ENCODE data around the gene DNAJC5.

The DNAJC5 gene

GRCh38 chr20:63854766-63855362 lies 40.1 kb upstream of the DNAJC5 start:
- Histone ChIP-seq H3K9me3 (ENCODE audit: control insufficient read depth, insufficient read depth, low read depth, low read length) (no peaks in the 10 kb centered on the region), H3K4me3 (ENCODE audit: low read depth, low read length) (peak overlapping the region; percentile 47), H3K36me3 (ENCODE audit: control insufficient read depth, insufficient read depth, low read length) (no peaks in the 10 kb centered on the region), H3K9ac (ENCODE audit: low read length) (peak overlapping the region; percentile 57), H3K27me3 (ENCODE audit: control insufficient read depth, insufficient read depth, low read length) (no peaks in the 10 kb centered on the region), H3K4me1 (ENCODE audit: control insufficient read depth, insufficient read depth, low read length) (peaks cover 52% of the 10 kb centered on the region), H3K27ac (ENCODE audit: low read depth, low read length) (peak overlapping the region; percentile 79; the same call in 1 of the 2 replicates)

GRCh38 chr20:63855363-63856097 lies 39.4 kb upstream of the DNAJC5 start:
- Histone ChIP-seq H3K9me3 (ENCODE audit: control insufficient read depth, insufficient read depth, low read depth, low read length) (no peaks in the 10 kb centered on the region), H3K27ac (ENCODE audit: low read depth, low read length) (no peak overlapping the region), H3K4me1 (ENCODE audit: control insufficient read depth, insufficient read depth, low read length) (peaks cover 54% of the 10 kb centered on the region), H3K27me3 (ENCODE audit: control insufficient read depth, insufficient read depth, low read length) (no peaks in the 10 kb centered on the region), H3K36me3 (ENCODE audit: control insufficient read depth, insufficient read depth, low read length) (no peaks in the 10 kb centered on the region), H3K9ac (ENCODE audit: low read length) (peak overlapping the region; percentile 57), H3K4me3 (ENCODE audit: low read depth, low read length) (peak overlapping the region; percentile 47)

DNA sequence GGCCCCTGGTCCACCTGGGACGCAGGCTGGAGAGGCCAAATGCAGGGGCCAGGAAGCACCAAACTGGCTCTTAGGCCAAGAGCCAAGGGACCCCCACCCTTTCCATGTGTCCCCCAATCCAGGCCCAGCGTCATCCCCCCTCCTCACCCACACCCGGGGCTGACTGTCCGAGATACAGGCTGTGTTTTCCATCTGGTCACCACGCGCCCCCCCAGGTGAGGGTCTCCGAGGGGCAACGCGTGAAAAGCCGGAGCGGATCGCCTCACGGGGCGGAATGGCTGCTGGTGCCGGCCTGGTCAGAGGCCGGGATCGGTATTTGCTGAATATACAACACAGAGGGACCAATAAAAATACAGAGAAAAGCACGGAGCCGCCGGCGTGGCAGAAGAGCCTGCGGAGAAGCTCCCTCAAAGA lies 38.8 kb upstream of the DNAJC5 start:
- Histone ChIP-seq H3K27ac (ENCODE audit: low read depth, low read length) (no peak overlapping the region), H3K4me1 (ENCODE audit: control insufficient read depth, insufficient read depth, low read length) (peaks cover 59% of the 10 kb centered on the region), H3K36me3 (ENCODE audit: control insufficient read depth, insufficient read depth, low read length) (no peaks in the 10 kb centered on the region), H3K9me3 (ENCODE audit: control insufficient read depth, insufficient read depth, low read depth, low read length) (no peaks in the 10 kb centered on the region), H3K27me3 (ENCODE audit: control insufficient read depth, insufficient read depth, low read length) (no peaks in the 10 kb centered on the region), H3K4me3 (ENCODE audit: low read depth, low read length) (peak overlapping the region; percentile 47), H3K9ac (ENCODE audit: low read length) (no peak overlapping the region)

DNA sequence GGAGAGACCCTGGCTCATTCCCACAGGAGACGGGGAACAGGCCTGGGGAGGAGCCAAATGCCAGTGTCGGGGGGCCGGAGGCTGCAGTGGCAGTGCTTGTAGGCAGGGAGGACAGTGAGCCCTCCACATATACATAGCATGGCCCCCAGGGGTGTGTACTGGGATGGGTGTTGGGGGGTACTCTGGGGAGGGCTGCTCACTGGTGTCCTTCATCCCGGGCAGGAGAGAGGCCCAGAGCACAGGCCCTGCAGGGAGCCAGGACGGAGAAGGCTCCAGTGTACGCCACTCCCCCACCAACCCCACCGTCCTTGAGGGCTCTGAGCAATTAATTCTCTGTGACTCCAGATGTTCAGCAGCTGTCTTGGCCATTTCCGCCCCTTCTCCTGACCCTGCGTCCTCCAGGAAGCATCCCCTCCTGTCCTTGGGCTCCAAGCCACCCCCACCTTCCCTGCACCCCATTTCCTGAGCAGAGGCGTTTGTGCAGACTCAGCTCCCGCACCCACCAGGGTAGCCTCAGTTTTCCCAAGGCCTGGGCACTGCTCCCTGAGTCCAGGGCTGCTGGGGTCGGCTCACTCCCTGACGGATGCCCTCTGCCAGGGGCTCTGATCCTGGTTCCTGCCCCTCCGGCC lies 37.0 kb upstream of the DNAJC5 start:
- Histone ChIP-seq H3K9me3 (ENCODE audit: control insufficient read depth, insufficient read depth, low read depth, low read length) (no peaks in the 10 kb centered on the region), H3K9ac (ENCODE audit: low read length) (peak overlapping the region; percentile 22), H3K27me3 (ENCODE audit: control insufficient read depth, insufficient read depth, low read length) (no peaks in the 10 kb centered on the region), H3K36me3 (ENCODE audit: control insufficient read depth, insufficient read depth, low read length) (peaks cover 14% of the 10 kb centered on the region), H3K27ac (ENCODE audit: low read depth, low read length) (peak overlapping the region; percentile 35; the same call in 1 of the 2 replicates), H3K4me3 (ENCODE audit: low read depth, low read length) (no peak overlapping the region; the same call in 1 of the 2 replicates), H3K4me1 (ENCODE audit: control insufficient read depth, insufficient read depth, low read length) (peaks cover 59% of the 10 kb centered on the region)

DNA sequence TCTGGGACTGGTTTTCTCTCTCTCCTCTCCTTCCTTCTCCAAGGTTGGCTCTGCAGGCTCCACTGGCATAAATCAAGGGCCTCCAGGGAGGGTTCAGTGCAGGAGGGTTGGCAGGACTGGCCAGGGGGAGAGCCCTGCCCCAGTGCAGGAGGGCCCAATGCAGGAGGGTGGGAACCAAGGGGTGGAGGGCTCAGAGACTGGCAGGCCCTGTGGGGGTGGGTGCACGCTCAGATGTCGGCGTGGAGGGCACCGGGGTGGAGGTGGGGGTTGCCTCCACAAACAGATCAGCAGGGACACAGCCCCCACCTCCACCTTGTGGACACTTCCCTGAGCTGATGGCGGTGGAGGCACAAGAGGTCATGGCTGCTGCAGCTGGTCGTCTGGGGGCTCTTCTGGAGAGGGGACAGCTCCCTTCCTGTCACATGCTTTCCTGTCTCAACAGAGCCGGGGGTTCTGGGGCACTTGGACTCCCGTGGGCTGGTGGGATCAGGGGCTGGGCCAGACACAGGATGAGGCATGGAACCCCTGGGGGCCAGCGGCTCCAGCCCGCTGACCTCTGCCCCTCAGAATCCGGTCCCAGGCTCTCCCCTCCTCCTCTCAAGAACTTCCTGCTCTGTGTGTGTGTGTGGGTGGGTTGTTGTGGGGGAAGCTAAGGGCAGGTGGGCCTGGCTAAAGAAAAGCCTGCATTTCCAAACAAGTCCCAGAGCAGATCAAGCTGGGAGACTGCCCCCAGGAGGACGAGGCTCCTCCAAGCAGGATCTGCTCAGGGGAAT lies 36.3 kb upstream of the DNAJC5 start:
- no peaks in the 10 kb centered on the region for H3K9me3 ChIP-seq (ENCODE audit: control insufficient read depth, insufficient read depth, low read depth, low read length)
- H3K36me3 ChIP-seq (ENCODE audit: control insufficient read depth, insufficient read depth, low read length): peaks cover 19% of the 10 kb centered on the region
- no peaks in the 10 kb centered on the region for H3K27me3 ChIP-seq (ENCODE audit: control insufficient read depth, insufficient read depth, low read length)
- H3K4me1 ChIP-seq (ENCODE audit: control insufficient read depth, insufficient read depth, low read length): peaks cover 58% of the 10 kb centered on the region
- peak overlapping the region; percentile 22 for H3K9ac ChIP-seq (ENCODE audit: low read length)
- H3K27ac ChIP-seq (ENCODE audit: low read depth, low read length): peak overlapping the region; percentile 35; the same call in 1 of the 2 replicates
- H3K4me3 ChIP-seq (ENCODE audit: low read depth, low read length): peak overlapping the region; percentile 32

DNA sequence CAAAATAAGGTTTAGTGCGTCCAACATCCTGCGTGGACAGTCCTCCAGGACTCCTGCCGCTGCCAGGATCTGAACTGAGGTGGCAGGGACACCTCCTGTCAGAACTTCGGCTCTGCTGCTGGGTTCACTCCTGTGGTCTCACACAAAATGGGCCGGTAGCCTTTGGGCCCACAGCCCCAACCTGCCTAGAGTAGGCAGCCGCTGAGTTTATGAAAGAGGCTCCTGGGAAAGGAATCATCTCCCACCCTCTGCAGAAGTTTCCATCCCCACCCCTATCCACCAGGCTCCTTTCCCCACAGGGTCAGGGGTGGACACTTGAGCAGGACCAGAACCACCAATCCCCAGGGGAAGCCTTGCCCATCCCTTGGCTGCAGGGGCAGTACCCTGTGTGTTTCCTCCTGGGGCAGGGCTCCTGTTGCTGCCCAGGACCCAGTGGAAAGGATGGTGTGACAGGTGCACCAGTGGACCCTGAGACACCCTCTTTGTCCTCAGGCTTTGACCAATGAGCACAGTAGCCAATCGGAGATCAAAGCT lies 35.7 kb upstream of the DNAJC5 start:
- Histone ChIP-seq H3K9me3 (ENCODE audit: control insufficient read depth, insufficient read depth, low read depth, low read length) (no peaks in the 10 kb centered on the region), H3K27me3 (ENCODE audit: control insufficient read depth, insufficient read depth, low read length) (no peaks in the 10 kb centered on the region), H3K27ac (ENCODE audit: low read depth, low read length) (no peak overlapping the region), H3K9ac (ENCODE audit: low read length) (no peak overlapping the region), H3K36me3 (ENCODE audit: control insufficient read depth, insufficient read depth, low read length) (peaks cover 19% of the 10 kb centered on the region), H3K4me3 (ENCODE audit: low read depth, low read length) (no peak overlapping the region), H3K4me1 (ENCODE audit: control insufficient read depth, insufficient read depth, low read length) (peaks cover 57% of the 10 kb centered on the region)

- no peaks in the 10 kb centered on the region for H3K9me3 ChIP-seq (ENCODE audit: control insufficient read depth, insufficient read depth, low read depth, low read length)
- no peaks in the 10 kb centered on the region for H3K27me3 ChIP-seq (ENCODE audit: control insufficient read depth, insufficient read depth, low read length)
- peaks cover 45% of the 10 kb centered on the region for H3K4me1 ChIP-seq (ENCODE audit: control insufficient read depth, insufficient read depth, low read length)
- H3K27ac ChIP-seq (ENCODE audit: low read depth, low read length): no peak overlapping the region
- H3K36me3 ChIP-seq (ENCODE audit: control insufficient read depth, insufficient read depth, low read length): peaks cover 19% of the 10 kb centered on the region
- no peak overlapping the region for H3K4me3 ChIP-seq (ENCODE audit: low read depth, low read length)
- H3K9ac ChIP-seq (ENCODE audit: low read length): no peak overlapping the region
These were observed 34.4 kb upstream of the DNAJC5 start for GRCh38 chr20:63860325-63861051.

GRCh38 chr20:63861365-63861934 lies 33.5 kb upstream of the DNAJC5 start, which contains the start of gene ABHD16B:
ABHD16B (plus strand) TSS chr20:63861498; CDS start chr20:63861541, 43 bp downstream.
- Histone ChIP-seq H3K9ac (ENCODE audit: low read length) (no peak within 1 kb of the TSS), H3K36me3 (ENCODE audit: control insufficient read depth, insufficient read depth, low read length) (peaks cover 19% of the 10 kb centered on the region), H3K4me1 (ENCODE audit: control insufficient read depth, insufficient read depth, low read length) (peaks cover 37% of the 10 kb centered on the region), H3K9me3 (ENCODE audit: control insufficient read depth, insufficient read depth, low read depth, low read length) (no peaks in the 10 kb centered on the region), H3K27ac (ENCODE audit: low read depth, low read length) (no peak within 1 kb of the TSS), H3K4me3 (ENCODE audit: low read depth, low read length) (no peak within 1 kb of the TSS), H3K27me3 (ENCODE audit: control insufficient read depth, insufficient read depth, low read length) (no peaks in the 10 kb centered on the region)

DNA sequence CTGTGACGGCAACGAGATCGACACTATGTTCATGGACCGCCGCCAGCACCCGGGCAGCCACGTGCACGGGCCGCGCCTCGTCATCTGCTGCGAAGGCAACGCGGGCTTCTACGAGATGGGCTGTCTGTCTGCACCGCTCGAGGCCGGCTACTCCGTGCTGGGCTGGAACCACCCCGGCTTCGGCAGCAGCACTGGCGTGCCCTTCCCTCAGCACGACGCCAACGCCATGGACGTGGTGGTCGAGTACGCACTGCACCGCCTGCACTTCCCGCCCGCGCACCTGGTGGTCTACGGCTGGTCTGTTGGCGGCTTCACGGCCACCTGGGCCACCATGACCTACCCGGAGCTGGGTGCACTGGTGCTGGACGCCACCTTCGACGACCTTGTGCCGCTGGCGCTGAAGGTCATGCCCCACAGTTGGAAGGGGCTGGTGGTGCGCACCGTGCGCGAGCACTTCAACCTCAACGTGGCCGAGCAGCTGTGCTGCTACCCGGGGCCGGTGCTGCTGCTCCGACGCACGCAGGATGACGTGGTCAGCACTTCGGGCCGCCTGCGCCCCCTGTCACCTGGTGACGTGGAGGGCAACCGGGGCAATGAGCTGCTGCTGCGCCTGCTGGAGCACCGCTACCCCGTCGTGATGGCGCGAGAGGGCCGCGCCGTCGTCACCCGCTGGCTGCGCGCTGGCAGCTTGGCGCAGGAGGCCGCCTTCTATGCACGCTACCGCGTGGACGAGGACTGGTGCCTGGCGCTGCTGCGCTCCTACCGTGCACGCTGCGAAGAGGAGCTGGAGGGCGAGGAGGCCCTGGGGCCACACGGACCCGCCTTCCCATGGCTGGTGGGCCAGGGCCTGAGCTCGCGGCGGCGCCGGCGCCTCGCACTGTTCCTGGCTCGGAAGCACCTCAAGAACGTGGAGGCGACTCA lies 32.7 kb upstream of the DNAJC5 start:
- Histone ChIP-seq H3K9ac (ENCODE audit: low read length) (no peak overlapping the region), H3K27me3 (ENCODE audit: control insufficient read depth, insufficient read depth, low read length) (no peaks in the 10 kb centered on the region), H3K9me3 (ENCODE audit: control insufficient read depth, insufficient read depth, low read depth, low read length) (no peaks in the 10 kb centered on the region), H3K36me3 (ENCODE audit: control insufficient read depth, insufficient read depth, low read length) (peaks cover 19% of the 10 kb centered on the region), H3K4me1 (ENCODE audit: control insufficient read depth, insufficient read depth, low read length) (peaks cover 37% of the 10 kb centered on the region), H3K27ac (ENCODE audit: low read depth, low read length) (no peak overlapping the region), H3K4me3 (ENCODE audit: low read depth, low read length) (no peak overlapping the region)

All from HUES6 (cell line).